NK-92 treated with Interleukin-12 subunit alpha and Interleukin-12 subunit beta, amount 100 ng/mL, for 24 hours (cell line): ENCODE data around the gene NOS3.

Experiments
- DNase-seq: peaks from one replicate; lab custom pipeline; 2025; lab: John Stamatoyannopoulos, UW

Gene NOS3

GRCh38 chr7:150990416-150991186 is at the start of gene NOS3:
Gene NOS3 (plus strand): TSS chr7:150991017. CDS start chr7:150993804, 2,787 bp downstream.
- DNase-seq: no peak

- DNase-seq: no peak
Observed at GRCh38 chr7:150941351-150942000, 49.3 kb upstream of the NOS3 start.

- DNase-seq: peak; percentile 21
Observed at GRCh38 chr7:150942001-150942590, 48.7 kb upstream of the NOS3 start.

- no peak for DNase-seq
Observed at GRCh38 chr7:150942591-150943452, 48.0 kb upstream of the NOS3 start.

- no peak for DNase-seq
Observed at GRCh38 chr7:150943453-150943814, 47.4 kb upstream of the NOS3 start.

GRCh38 chr7:150944066-150945042 is 46.5 kb upstream of the NOS3 start:
- DNase-seq: no peak

GRCh38 chr7:150945171-150945852 is 45.5 kb upstream of the NOS3 start:
- no peak for DNase-seq

GRCh38 chr7:150945853-150946420 is 44.9 kb upstream of the NOS3 start:
- no peak for DNase-seq

GRCh38 chr7:150946421-150947240 is 44.2 kb upstream of the NOS3 start:
- no peak for DNase-seq

GRCh38 chr7:150947241-150947745 is 43.5 kb upstream of the NOS3 start:
- no peak for DNase-seq

- no peak for DNase-seq
Observed at GRCh38 chr7:150947761-150948651, 42.8 kb upstream of the NOS3 start.

- DNase-seq: no peak
Observed at GRCh38 chr7:150948791-150949251, 42.0 kb upstream of the NOS3 start.

- DNase-seq: no peak
Observed at GRCh38 chr7:150949564-150949963, 41.3 kb upstream of the NOS3 start.

- no peak for DNase-seq
Observed at GRCh38 chr7:150949971-150950491, 40.8 kb upstream of the NOS3 start.

GRCh38 chr7:150950496-150951180 is 40.2 kb upstream of the NOS3 start:
- no peak for DNase-seq

- no peak for DNase-seq
Observed at GRCh38 chr7:150951181-150951520, 39.7 kb upstream of the NOS3 start.

- no peak for DNase-seq
Observed at GRCh38 chr7:150951521-150951920, 39.3 kb upstream of the NOS3 start.
